Panc1 (cell line): Measurements from ENCODE around the gene NEGR1. TPM values are rescaled to one million over a fixed set of nuclear protein-coding genes. Genes with fewer than 3 reads are reported as not detected.

Experiments
- ATAC-seq: fragments of 200-7000 bp; cut with Tn5 transposase; 2 replicates; pipeline ENCODE4 v1.9.1; 2020; ENCODE audit warnings: mild to moderate bottlenecking, moderate library complexity
- BruUV-seq: library from RNA; stranded (reverse); fragments of 400-500 nt; replicated peaks from 2 replicates; lab custom pipeline; 2021; lab: Mats Ljungman, UMichigan
- CTCF ChIA-PET: fragments of 300-600 bp; sonication (Branson Sonifier 250); formaldehyde crosslinking; loops from one replicate; lab custom pipeline; 2022; ENCODE audit warnings: antibody characterized with exemption; lab: Charles Lee
- POLR2A ChIA-PET: fragments of 300-600 bp; sonication (Branson Sonifier 250); formaldehyde crosslinking; loops from one replicate; lab custom pipeline; 2022; ENCODE audit warnings: antibody characterized with exemption; lab: Charles Lee
- DNase-seq: peaks from one replicate; pipeline ENCODE4 v3.0.0-alpha.2; 2010; ENCODE audit warnings: low read depth, low spot score
- H3K27ac ChIP-seq: 2 replicates; pipeline ENCODE4 v1.5.1; 2011; ENCODE audit warnings: mild to moderate bottlenecking, low read length, inconsistent platforms
- H3K27me3 ChIP-seq: fragments of 200-500 bp; sonication (Bioruptor generic); 2 replicates; pipeline ENCODE4 v1.6.0; 2014; ENCODE audit warnings: low read length, inconsistent platforms; ENCODE audit not compliant: control insufficient read depth, insufficient read depth
- H3K36me3 ChIP-seq: fragments of 200-500 bp; sonication (Bioruptor generic); 2 replicates; pipeline ENCODE4 v1.5.1; 2014; ENCODE audit warnings: inconsistent platforms, mild to moderate bottlenecking, low read length, moderate library complexity; ENCODE audit not compliant: control insufficient read depth, insufficient read depth
- H3K4me1 ChIP-seq: 2 replicates; pipeline ENCODE4 v1.5.1; 2011; ENCODE audit warnings: inconsistent platforms, mild to moderate bottlenecking, low read length, moderate library complexity; ENCODE audit not compliant: control insufficient read depth, insufficient read depth
- H3K4me3 ChIP-seq, 2 experiments: 2 replicates each; pipeline ENCODE4 v1.5.1; 2011 to 2012; ENCODE audit warnings: low read depth in 2 of 2, low read length in 2 of 2, mild to moderate bottlenecking in 2 of 2, inconsistent platforms in 1 of 2, moderate library complexity in 1 of 2
- H3K9me3 ChIP-seq: fragments of 200-500 bp; sonication (Bioruptor generic); 2 replicates; pipeline ENCODE4 v1.5.1; 2014; ENCODE audit warnings: low read depth, mild to moderate bottlenecking, inconsistent platforms, low read length, moderate library complexity; ENCODE audit not compliant: control insufficient read depth, insufficient read depth
- CTCF ChIP-seq: fragments of 450-650 bp; IDR thresholded peaks from 2 replicates; pipeline ENCODE4 v1.5.1; 2017; ENCODE audit warnings: mild to moderate bottlenecking
- POLR2AphosphoS5 ChIP-seq: IDR thresholded peaks from 2 replicates; pipeline ENCODE4 v1.6.1; 2012; ENCODE audit warnings: mild to moderate bottlenecking, low read depth, low read length, moderate library complexity
- REST ChIP-seq, 2 experiments: IDR thresholded peaks; 2 replicates each; pipeline ENCODE4 v1.6.1; 2011 to 2012; ENCODE audit warnings: low read depth in 2 of 2, control low read depth in 1 of 2, low read length in 1 of 2, mild to moderate bottlenecking in 1 of 2, moderate library complexity in 1 of 2; ENCODE audit not compliant: insufficient read depth in 1 of 2
- SIN3A ChIP-seq: IDR thresholded peaks from 2 replicates; pipeline ENCODE4 v1.6.1; 2012; ENCODE audit warnings: low read depth, mild to moderate bottlenecking, low read length, moderate library complexity, borderline replicate concordance; ENCODE audit not compliant: insufficient read depth
- TCF7L2 ChIP-seq: IDR thresholded peaks from 2 replicates; pipeline ENCODE4 v1.6.1; 2011; ENCODE audit warnings: mild to moderate bottlenecking, low read depth, low read length, inconsistent platforms
- in situ Hi-C: cut with HindIII; loops from 2 replicates; pipeline ENCODE4 v1.10.0; 2016; ENCODE audit warnings: low sequenced_read_pairs, low pct_unique_long_range_greater_than_20kb
- intact Hi-C: fragments of 100-400 bp; cut with micrococcal nuclease; formaldehyde crosslinking; loops from one replicate; pipeline ENCODE4 v1.10.0; 2022; ENCODE audit not compliant: unreplicated experiment
- total RNA-seq: library from RNA; stranded (reverse); gene quantifications from one replicate; pipeline ENCODE4 v1.2.1, GENCODE V29; 2021; ENCODE audit not compliant: unreplicated experiment

NEGR1 gene
- total RNA-seq, 1 experiment from 2014 or later, result 2.7 TPM

- Histone ChIP-seq H3K4me3 (no peak overlapping the region), H3K27me3 (no peaks in the 10 kb centered on the region), H3K9me3 (no peaks in the 10 kb centered on the region), H3K27ac (no peak overlapping the region), H3K36me3 (no peaks in the 10 kb centered on the region), H3K4me1 (no peaks in the 10 kb centered on the region)
- ChIA-PET POLR2A (no interaction called here), CTCF (no interaction called here)
- DNase-seq, result no peak
- TF ChIP-seq REST (IDR thresholded peaks at IDR 0.05; ENCODE audit: insufficient read depth in 1 of 2, low read depth in 2 of 2, low read length in 1 of 2) (no peak), POLR2AphosphoS5 (no peak), TCF7L2 (no peak), CTCF (no peak), SIN3A (no peak)
- no TSS peak for BruUV-seq
- in situ Hi-C loops, result no loop called here
- intact Hi-C loops, result no loop called here
- no peak for ATAC-seq
Observed at GRCh38 chr1:71377886-71378285, 904.5 kb downstream of the NEGR1 start.

- intact Hi-C loops, result no loop called here
- Histone ChIP-seq H3K9me3 (no peaks in the 10 kb centered on the region), H3K27ac (no peak overlapping the region), H3K27me3 (no peaks in the 10 kb centered on the region), H3K36me3 (no peaks in the 10 kb centered on the region), H3K4me1 (no peaks in the 10 kb centered on the region), H3K4me3 (no peak overlapping the region)
- in situ Hi-C loops, result no loop called here
- ChIA-PET POLR2A (no interaction called here), CTCF (no interaction called here)
- TF ChIP-seq REST (IDR thresholded peaks at IDR 0.05; ENCODE audit: insufficient read depth in 1 of 2, low read depth in 2 of 2, low read length in 1 of 2) (no peak), SIN3A (no peak)
- DNase-seq (no peak), ATAC-seq (no peak)
- no TSS peak for BruUV-seq
Observed at GRCh38 chr1:71372496-71372895, 909.8 kb downstream of the NEGR1 start.
